HepG2 (cell line): ENCODE results near the gene MYH9. TPM values are rescaled to one million over a fixed set of nuclear protein-coding genes. Genes with fewer than 3 reads are reported as not detected.
A peak's percentile ranks its signal among the peaks of the same experiment; 100 is the strongest.
"Not testable (repeated sequence)": the region's sequence is repeated elsewhere in the genome, so short reads cannot be mapped to it uniquely, and the experiment has no call there.

Experiments used
- ATAC-seq: fragments of 200-7000 bp; cut with Tn5 transposase; 3 replicates; pipeline ENCODE4 v1.9.1; 2020; ENCODE audit warnings: mild to moderate bottlenecking, moderate library complexity
- BruUV-seq: library from RNA; stranded (reverse); fragments of 400-500 nt; replicated peaks from 2 replicates; lab custom pipeline; 2021; lab: Mats Ljungman, UMichigan
- CTCF ChIA-PET: fragments of 300-600 bp; formaldehyde crosslinking; extraction: SDS; loops from one replicate; lab custom pipeline; 2021; ENCODE audit warnings: low total read pairs, inconsistent platforms, low intra/inter-chr PET ratio; lab: Yijun Ruan, JAX
- POLR2A ChIA-PET: fragments of 350-600 bp; sonication (Branson Sonifier 250); formaldehyde crosslinking; loops from one replicate; lab custom pipeline; 2020; ENCODE audit warnings: antibody characterized with exemption, inconsistent platforms; lab: Yijun Ruan, JAX
- DNase-seq: peaks from one replicate; pipeline ENCODE4 v3.0.0-alpha.2; 2015; ENCODE audit warnings: low spot score
- FAIRE-seq: peaks from 3 replicates; lab custom pipeline; 2011; peaks lifted over from hg19 to GRCh38; lab: Jason Lieb, UNC
- H2AFZ ChIP-seq: one replicate; pipeline ENCODE4 v1.6.1; 2011; ENCODE audit warnings: low read length, inconsistent platforms
- H3K27ac ChIP-seq: fragments of 300-600 bp; 3 replicates; pipeline ENCODE4 v1.8.0; 2011; ENCODE audit warnings: mixed run types, mild to moderate bottlenecking, mixed read lengths, low read length, inconsistent platforms; ENCODE audit not compliant: insufficient read depth; ENCODE audit errors: extremely low read length
- H3K27me3 ChIP-seq, 2 experiments: fragments of 200-600 bp in 1 of 2; 2 replicates in 1 of 2; 3 replicates in 1 of 2; pipeline versions ENCODE4 v1.6.0 to v1.8.0; 2011; ENCODE audit warnings: low read length in 2 of 2, mild to moderate bottlenecking in 2 of 2, moderate library complexity in 2 of 2, inconsistent platforms in 1 of 2; ENCODE audit not compliant: insufficient read depth in 2 of 2, control insufficient read depth in 1 of 2
- H3K36me3 ChIP-seq, 2 experiments: fragments of 200-600 bp in 1 of 2; replicated peaks in 1 of 2; 2 replicates in 1 of 2; 3 replicates in 1 of 2; pipeline versions ENCODE4 v1.5.1 to v1.8.0; 2011; ENCODE audit warnings: low read length in 2 of 2, inconsistent platforms in 1 of 2; ENCODE audit not compliant: insufficient read depth in 2 of 2, control insufficient read depth in 1 of 2
- H3K4me1 ChIP-seq: 2 replicates; pipeline ENCODE4 v1.5.1; 2012; ENCODE audit warnings: low read length, inconsistent platforms; ENCODE audit not compliant: insufficient read depth
- H3K4me2 ChIP-seq: 2 replicates; pipeline ENCODE4 v1.6.0; 2011; ENCODE audit warnings: low read depth, low read length, inconsistent platforms
- H3K4me3 ChIP-seq, 3 experiments: fragments of 200-600 bp in 1 of 3; sonication (generic), shearing (Covaris generic) in 1 of 3; replicated peaks in 1 of 3; 2 replicates each; pipeline ENCODE4 v1.5.1; 2011 to 2016; ENCODE audit warnings: low read length in 3 of 3, inconsistent platforms in 2 of 3, low read depth in 2 of 3, mild to moderate bottlenecking in 2 of 3, control low read depth in 1 of 3, mixed read lengths in 1 of 3; ENCODE audit not compliant: insufficient read depth in 1 of 3
- H3K79me2 ChIP-seq: one replicate; pipeline ENCODE4 v1.6.1; 2011; ENCODE audit warnings: low read length, inconsistent platforms; ENCODE audit not compliant: insufficient read depth
- H3K9ac ChIP-seq: 2 replicates; pipeline ENCODE4 v1.6.0; 2011; ENCODE audit warnings: mild to moderate bottlenecking, low read depth, low read length, inconsistent platforms; ENCODE audit not compliant: insufficient read depth
- H3K9me3 ChIP-seq: 2 replicates; pipeline ENCODE4 v1.5.1; 2012; ENCODE audit warnings: mild to moderate bottlenecking, low read length
- H4K20me1 ChIP-seq: 2 replicates; pipeline ENCODE4 v1.6.0; 2011; ENCODE audit warnings: inconsistent platforms, mild to moderate bottlenecking, low read length, moderate library complexity; ENCODE audit not compliant: insufficient read depth
- BCLAF1 ChIP-seq: fragments of 450-650 bp; IDR thresholded peaks from 2 replicates; pipeline ENCODE4 v1.6.1; 2017; ENCODE audit warnings: mild to moderate bottlenecking
- FOXM1 ChIP-seq: sonication (generic); formaldehyde crosslinking; IDR thresholded peaks from 2 replicates; pipeline ENCODE4 v1.5.0; 2020; ENCODE audit warnings: missing genetic modification reagents
- MEIS1 ChIP-seq: sonication (generic); formaldehyde crosslinking; IDR thresholded peaks from 2 replicates; pipeline ENCODE4 v1.9.0; 2021; ENCODE audit warnings: mild to moderate bottlenecking, missing genetic modification reagents, moderate library complexity, borderline replicate concordance
- NRL ChIP-seq: sonication (generic); formaldehyde crosslinking; IDR thresholded peaks from 2 replicates; pipeline ENCODE4 v1.5.0; 2020; ENCODE audit warnings: missing genetic modification reagents, mild to moderate bottlenecking, moderate library complexity, borderline replicate concordance
- POLR2AphosphoS2 ChIP-seq: IDR thresholded peaks from 2 replicates; pipeline ENCODE4 v1.6.1; 2011; ENCODE audit warnings: low read depth, low read length, improper control_type of control experiment
- REXO4 ChIP-seq: sonication (generic); formaldehyde crosslinking; IDR thresholded peaks from 2 replicates; pipeline ENCODE4 v1.8.0; 2022; ENCODE audit warnings: missing genetic modification reagents, mild to moderate bottlenecking, borderline replicate concordance
- TP53 ChIP-seq: sonication (generic); formaldehyde crosslinking; conservative IDR thresholded peaks from 2 replicates; pipeline ENCODE4 v1.4.0; 2020; ENCODE audit warnings: missing genetic modification reagents
- ZBTB20 ChIP-seq: sonication (generic); formaldehyde crosslinking; IDR thresholded peaks from 2 replicates; pipeline ENCODE4 v1.8.1; 2023; ENCODE audit warnings: missing genetic modification reagents, low read depth, mild to moderate bottlenecking, borderline replicate concordance
- ZFX ChIP-seq: sonication (generic); formaldehyde crosslinking; IDR thresholded peaks from 2 replicates; pipeline ENCODE4 v1.4.0; 2020; ENCODE audit warnings: mild to moderate bottlenecking, low read depth, missing genetic modification reagents, moderate library complexity
- ZNF510 ChIP-seq: sonication (generic); formaldehyde crosslinking; IDR thresholded peaks from 2 replicates; pipeline ENCODE4 v1.4.0; 2020; ENCODE audit warnings: low read depth, mild to moderate bottlenecking, missing genetic modification reagents
- ZNF558 ChIP-seq: sonication (generic); formaldehyde crosslinking; IDR thresholded peaks from 2 replicates; pipeline ENCODE4 v1.9.0; 2022; ENCODE audit warnings: mild to moderate bottlenecking, missing genetic modification reagents, borderline replicate concordance
- WGBS: methylation state at CpG from one replicate; pipeline ENCODE4 v1.1.6; 2017; ENCODE audit warnings: low lambda C conversion rate; 5-methylcytosine and 5-hydroxymethylcytosine counted together
- in situ Hi-C: cut with HindIII; loops from 2 replicates; pipeline ENCODE4 v1.10.0; 2017; ENCODE audit warnings: low pct_unique_long_range_greater_than_20kb; ENCODE audit not compliant: extremely low pct_ligation_motif_present
- intact Hi-C: fragments of 100-400 bp; cut with micrococcal nuclease; formaldehyde crosslinking; loops from one replicate; pipeline ENCODE4 v1.10.0; 2022; ENCODE audit not compliant: unreplicated experiment
- polyA plus RNA-seq, 8 experiments: library from polyadenylated mRNA; depleted of rRNA in 3 of 8; stranded (reverse) in 7 of 8; unstranded in 1 of 8; fragments of >200 nt; fragmentation: Illumina TruSeq in 4 of 8; extraction: Trizol in 4 of 8; gene quantifications; 2 replicates each; pipeline versions ENCODE4 v1.2.1 to v1.2.3, GENCODE V29; 2011 to 2016; ENCODE audit warnings: low read depth in 4 of 8, missing spikeins in 1 of 8, mixed read lengths in 1 of 8; ENCODE audit not compliant: insufficient read depth in 1 of 8
- total RNA-seq, 5 experiments: library from RNA; depleted of rRNA; stranded (reverse); fragments of >200 nt; fragmentation: Illumina TruSeq; extraction: Trizol; gene quantifications; 2 replicates each; pipeline ENCODE4 v1.2.3, GENCODE V29; 2016; ENCODE audit warnings: low read depth in 1 of 5

MYH9 gene
- total and polyA plus RNA-seq, 2 of the 13 experiments (the other 11 are each of a cell fraction or from before 2014, with no cell fraction given) = 50.7 to 98.5 TPM

GRCh38 chr22:36256478-36256877 lies 131.3 kb downstream of the MYH9 start (continued):
- no peak for TF ChIP-seq REXO4
- TF ChIP-seq, all 625 proteins: peak for 0

GRCh38 chr22:36255572-36255971 lies 132.2 kb downstream of the MYH9 start:
- in situ Hi-C loops, DNase-seq, H3K27me3 ChIP-seq, H3K4me3 ChIP-seq, POLR2A ChIA-PET, H4K20me1 ChIP-seq, BruUV-seq, ATAC-seq, intact Hi-C loops, FAIRE-seq, CTCF ChIA-PET, H3K27ac ChIP-seq, H3K9me3 ChIP-seq, H2AFZ ChIP-seq: not testable (repeated sequence)
- H3K79me2 ChIP-seq = peaks cover 34% of the 10 kb centered on the region
- H3K9ac ChIP-seq = peak overlapping the region; percentile 51; the same call in 1 of the 2 replicates
- peak overlapping the region; percentile 99; the same call in 1 of the 2 replicates for H3K4me2 ChIP-seq
- 90% methylated on average over 2 of the region's 5 CpGs for WGBS
- H3K4me1 ChIP-seq = peaks cover 86% of the 10 kb centered on the region
- H3K36me3 ChIP-seq = peaks cover 4 to 48% of the 10 kb centered on the region in 2 experiments; a peak in 3 of 5 replicates

GRCh38 chr22:36253523-36254490 lies 134.0 kb downstream of the MYH9 start:
- TSS peak; percentile 54 for BruUV-seq
- DNase-seq (no peak), FAIRE-seq (peak; percentile 15), ATAC-seq (no peak)
- Histone ChIP-seq H3K27me3 (no peaks in the 10 kb centered on the region; a peak in 1 of 5 replicates), H3K4me1 (peaks cover 98% of the 10 kb centered on the region), H3K79me2 (peaks cover 34% of the 10 kb centered on the region), H4K20me1 (no peaks in the 10 kb centered on the region), H3K4me2 (peak overlapping the region; percentile 99), H3K9me3 (no peaks in the 10 kb centered on the region), H3K27ac (peak overlapping the region; percentile 90), H2AFZ (no peak overlapping the region), H3K36me3 (peaks cover 3 to 33% of the 10 kb centered on the region in 2 experiments; a peak in 3 of 5 replicates), H3K4me3 (peak overlapping the region; percentile 69 to 82 (median 71)), H3K9ac (peak overlapping the region; percentile 80)
- in situ Hi-C loops (no loop called here), intact Hi-C loops (no loop called here)
- POLR2A ChIA-PET = interaction anchor here (0.8 to 7.0 kb wide), 5 partner anchors 8 to 50 kb away, joined by 3 to 102 read pairs (median 6); partner anchors contain the start of gene APOL2
- CTCF ChIA-PET = no interaction called here
- 36% methylated on average over 7 of the region's 7 CpGs for WGBS
- 0 out of 2 replicates have a peak, but pooled peaks have one; percentile 36 for TF ChIP-seq ZFX (CRISPR knock-in tag)
- peak; percentile 38; the same call in 1 of the 2 replicates for TF ChIP-seq NRL (CRISPR knock-in tag)
- TF ChIP-seq BCLAF1 = no peak
- TF ChIP-seq FOXM1 (CRISPR knock-in tag) = no peak
- no peak for TF ChIP-seq POLR2AphosphoS2
- no peak for TF ChIP-seq ZBTB20 (CRISPR knock-in tag)
- no peak for TF ChIP-seq TP53 (CRISPR knock-in tag)
- no peak for TF ChIP-seq ZNF510 (CRISPR knock-in tag)
- no peak for TF ChIP-seq MEIS1 (CRISPR knock-in tag)
- no peak for TF ChIP-seq ZNF558 (CRISPR knock-in tag)
